GM23338 (cell line): ENCODE results near the gene RSPH1. TPM values are rescaled to one million over a fixed set of nuclear protein-coding genes. Genes with fewer than 3 reads are reported as not detected.
A peak's percentile ranks its signal among the peaks of the same experiment; 100 is the strongest.

Experiments used
- ATAC-seq: fragments of 200-7000 bp; cut with Tn5 transposase; 3 replicates; pipeline ENCODE4 v1.9.1; 2020
- DNase-seq: peaks from one replicate; pipeline ENCODE4 v3.0.0-alpha.2; 2015; ENCODE audit warnings: low spot score
- H2AFZ ChIP-seq: fragments of 200-600 bp; sonication (generic); 2 replicates; pipeline ENCODE4 v1.8.0; 2016; ENCODE audit warnings: antibody characterized with exemption, mild to moderate bottlenecking, moderate library complexity
- H3F3A ChIP-seq: fragments of 200-600 bp; sonication (generic); replicated peaks from 2 replicates; pipeline ENCODE4 v1.8.0; 2017; ENCODE audit warnings: antibody characterized with exemption, mixed run types, low read depth
- H3K27ac ChIP-seq: fragments of 200-600 bp; sonication (generic); 2 replicates; pipeline ENCODE4 v1.6.1; 2016; ENCODE audit warnings: low read depth
- H3K27me3 ChIP-seq: fragments of 200-600 bp; sonication (generic); 2 replicates; pipeline ENCODE4 v1.8.0; 2016; ENCODE audit warnings: mild to moderate bottlenecking, mixed run types, moderate library complexity; ENCODE audit not compliant: insufficient read depth
- H3K36me3 ChIP-seq: fragments of 200-600 bp; sonication (generic); 2 replicates; pipeline ENCODE4 v1.8.0; 2016; ENCODE audit warnings: mild to moderate bottlenecking; ENCODE audit not compliant: insufficient read depth
- H3K4me1 ChIP-seq: fragments of 200-600 bp; sonication (generic); 2 replicates; pipeline ENCODE4 v1.8.0; 2016; ENCODE audit warnings: mild to moderate bottlenecking, moderate library complexity; ENCODE audit not compliant: insufficient read depth
- H3K4me2 ChIP-seq: fragments of 200-600 bp; sonication (generic); 2 replicates; pipeline ENCODE4 v1.7.1; 2017; ENCODE audit warnings: mixed run types
- H3K4me3 ChIP-seq: fragments of 200-600 bp; sonication (generic); 2 replicates; pipeline ENCODE4 v1.6.1; 2016; ENCODE audit warnings: mixed run types
- H3K79me2 ChIP-seq: fragments of 200-600 bp; sonication (generic); replicated peaks from 2 replicates; pipeline ENCODE4 v1.8.0; 2017; ENCODE audit warnings: mild to moderate bottlenecking; ENCODE audit not compliant: insufficient read depth
- H3K9me2 ChIP-seq: fragments of 200-600 bp; sonication (generic); 2 replicates; pipeline ENCODE4 v1.8.0; 2017; ENCODE audit not compliant: insufficient read depth
- H4K20me1 ChIP-seq: fragments of 200-600 bp; sonication (generic); replicated peaks from 2 replicates; pipeline ENCODE4 v1.8.0; 2017; ENCODE audit warnings: mild to moderate bottlenecking; ENCODE audit not compliant: insufficient read depth
- H3K27ac Mint-ChIP-seq: 2 replicates; pipeline ENCODE4 v1.8.0; 2020; ENCODE audit warnings: inconsistent platforms, mild to moderate bottlenecking, moderate library complexity, mixed read lengths
- H3K27me3 Mint-ChIP-seq: 3 replicates; pipeline ENCODE4 v1.8.0; 2022; ENCODE audit warnings: low read depth, mild to moderate bottlenecking, moderate library complexity, mixed read lengths, inconsistent platforms; ENCODE audit not compliant: insufficient read depth, poor library complexity
- H3K36me3 Mint-ChIP-seq: 3 replicates; pipeline ENCODE4 v1.8.0; 2021; ENCODE audit warnings: low read depth, mild to moderate bottlenecking, inconsistent platforms, moderate library complexity, mixed read lengths
- H3K4me1 Mint-ChIP-seq: 3 replicates; pipeline ENCODE4 v1.8.0; 2020; ENCODE audit warnings: mild to moderate bottlenecking, inconsistent platforms, mixed read lengths
- H3K4me3 Mint-ChIP-seq: 3 replicates; pipeline ENCODE4 v1.8.0; 2021; ENCODE audit warnings: moderate library complexity, mild to moderate bottlenecking, inconsistent platforms, mixed read lengths
- H3K9me3 Mint-ChIP-seq: 3 replicates; pipeline ENCODE4 v1.8.0; 2020; ENCODE audit warnings: moderate library complexity, mild to moderate bottlenecking, inconsistent platforms, mixed read lengths
- CREB1 ChIP-seq: fragments of 250-450 bp; sonication (Bioruptor Pico); IDR thresholded peaks from 2 replicates; pipeline ENCODE4 v1.5.0; 2020; ENCODE audit warnings: low read depth, mild to moderate bottlenecking, moderate library complexity
- EZH2phosphoT487 ChIP-seq: fragments of 200-600 bp; sonication (generic); IDR thresholded peaks from one replicate; pipeline ENCODE4 v1.8.1; 2018; ENCODE audit warnings: antibody characterized with exemption; ENCODE audit not compliant: unreplicated experiment
- NANOG ChIP-seq: IDR thresholded peaks from 2 replicates; pipeline ENCODE4 v1.6.1; 2016; ENCODE audit warnings: antibody characterized with exemption, borderline replicate concordance
- ZNF331 ChIP-seq: fragments of 250-450 bp; sonication (Bioruptor Pico); IDR thresholded peaks from 2 replicates; pipeline ENCODE4 v1.5.0; 2020; ENCODE audit warnings: low read depth, mild to moderate bottlenecking, moderate library complexity
- polyA plus RNA-seq: library from polyadenylated mRNA; unstranded; fragments of >200 nt; fragmentation: Nextera tagmentation; extraction: Ambion mirVana; gene quantifications from 2 replicates; pipeline ENCODE4 v1.2.1, GENCODE V29; 2016
- total RNA-seq: library from RNA; depleted of rRNA; stranded (reverse); fragments of >200 nt; shearing (Covaris generic); gene quantifications from 2 replicates; pipeline ENCODE4 v1.2.3, GENCODE V29; 2014
- TF ChIP-seq, protein P1 (sequence below): fragments of 250-450 bp; sonication (Bioruptor Pico); IDR thresholded peaks from 2 replicates; pipeline ENCODE4 v1.5.0; 2020; ENCODE audit warnings: mild to moderate bottlenecking, moderate library complexity

Gene RSPH1
- total and polyA plus RNA-seq, 2 experiments from 2014 or later, result 0.23 TPM; not detected in 1

DNA sequence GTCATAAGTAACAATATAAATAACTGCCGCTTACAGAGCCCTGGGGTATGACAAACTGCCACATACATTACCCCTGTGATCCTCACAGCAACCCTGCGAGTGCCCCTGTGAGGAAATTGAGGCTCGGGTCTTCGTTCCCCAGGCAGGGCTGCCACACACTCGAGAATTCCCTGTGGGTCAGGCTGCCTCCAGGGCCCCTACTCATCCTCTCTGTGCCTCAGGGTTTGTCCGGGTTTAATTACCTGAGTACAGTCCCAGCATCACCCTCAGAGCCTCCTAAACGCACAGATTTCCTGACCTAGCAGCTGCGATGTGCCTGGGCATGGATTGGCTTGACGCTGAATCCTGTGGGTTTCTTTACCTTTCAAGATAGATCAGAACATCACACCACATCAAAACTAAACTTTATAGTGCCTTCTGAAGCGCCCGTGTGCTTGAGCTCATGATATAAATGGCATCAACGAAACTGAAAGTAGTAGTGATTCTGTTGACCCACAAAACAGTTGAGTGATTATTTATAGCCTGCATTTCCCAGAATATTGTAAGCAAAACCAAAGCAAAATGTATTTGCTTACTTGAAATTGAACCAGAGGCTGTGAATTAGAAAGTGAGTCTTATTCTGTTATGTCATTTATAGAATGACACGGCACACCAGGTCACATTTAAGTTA is 31.6 kb upstream of the RSPH1 start:
- H2AFZ ChIP-seq, result no peak overlapping the region
- Mint-ChIP-seq H3K4me1 (peaks cover 56% of the 10 kb centered on the region), H3K27me3 (peaks cover 20% of the 10 kb centered on the region)

More for the DNA sequence above, 31.6 kb upstream of the RSPH1 start:
- no peaks in the 10 kb centered on the region for H3K9me2 ChIP-seq
- Mint-ChIP-seq H3K27ac (0 out of 2 replicates have a peak overlapping the region, but pooled peaks have one; percentile 40), H3K9me3 (no peaks in the 10 kb centered on the region), H3K36me3 (peaks cover 22% of the 10 kb centered on the region), H3K4me3 (no peak overlapping the region)
- H3K4me2 ChIP-seq, result no peak overlapping the region
- peaks cover 5% of the 10 kb centered on the region for H3F3A ChIP-seq
- H3K4me1 ChIP-seq, result peaks cover 25% of the 10 kb centered on the region
- H3K79me2 ChIP-seq, result peaks cover 25% of the 10 kb centered on the region
- no peaks in the 10 kb centered on the region for H3K27me3 ChIP-seq
- H3K27ac ChIP-seq, result no peak overlapping the region
- H4K20me1 ChIP-seq, result peaks cover 8% of the 10 kb centered on the region; the same call in 1 of the 2 replicates
- H3K4me3 ChIP-seq, result no peak overlapping the region
- H3K36me3 ChIP-seq, result peaks cover 6% of the 10 kb centered on the region; the same call in 1 of the 2 replicates
- TF ChIP-seq, protein P1, sequence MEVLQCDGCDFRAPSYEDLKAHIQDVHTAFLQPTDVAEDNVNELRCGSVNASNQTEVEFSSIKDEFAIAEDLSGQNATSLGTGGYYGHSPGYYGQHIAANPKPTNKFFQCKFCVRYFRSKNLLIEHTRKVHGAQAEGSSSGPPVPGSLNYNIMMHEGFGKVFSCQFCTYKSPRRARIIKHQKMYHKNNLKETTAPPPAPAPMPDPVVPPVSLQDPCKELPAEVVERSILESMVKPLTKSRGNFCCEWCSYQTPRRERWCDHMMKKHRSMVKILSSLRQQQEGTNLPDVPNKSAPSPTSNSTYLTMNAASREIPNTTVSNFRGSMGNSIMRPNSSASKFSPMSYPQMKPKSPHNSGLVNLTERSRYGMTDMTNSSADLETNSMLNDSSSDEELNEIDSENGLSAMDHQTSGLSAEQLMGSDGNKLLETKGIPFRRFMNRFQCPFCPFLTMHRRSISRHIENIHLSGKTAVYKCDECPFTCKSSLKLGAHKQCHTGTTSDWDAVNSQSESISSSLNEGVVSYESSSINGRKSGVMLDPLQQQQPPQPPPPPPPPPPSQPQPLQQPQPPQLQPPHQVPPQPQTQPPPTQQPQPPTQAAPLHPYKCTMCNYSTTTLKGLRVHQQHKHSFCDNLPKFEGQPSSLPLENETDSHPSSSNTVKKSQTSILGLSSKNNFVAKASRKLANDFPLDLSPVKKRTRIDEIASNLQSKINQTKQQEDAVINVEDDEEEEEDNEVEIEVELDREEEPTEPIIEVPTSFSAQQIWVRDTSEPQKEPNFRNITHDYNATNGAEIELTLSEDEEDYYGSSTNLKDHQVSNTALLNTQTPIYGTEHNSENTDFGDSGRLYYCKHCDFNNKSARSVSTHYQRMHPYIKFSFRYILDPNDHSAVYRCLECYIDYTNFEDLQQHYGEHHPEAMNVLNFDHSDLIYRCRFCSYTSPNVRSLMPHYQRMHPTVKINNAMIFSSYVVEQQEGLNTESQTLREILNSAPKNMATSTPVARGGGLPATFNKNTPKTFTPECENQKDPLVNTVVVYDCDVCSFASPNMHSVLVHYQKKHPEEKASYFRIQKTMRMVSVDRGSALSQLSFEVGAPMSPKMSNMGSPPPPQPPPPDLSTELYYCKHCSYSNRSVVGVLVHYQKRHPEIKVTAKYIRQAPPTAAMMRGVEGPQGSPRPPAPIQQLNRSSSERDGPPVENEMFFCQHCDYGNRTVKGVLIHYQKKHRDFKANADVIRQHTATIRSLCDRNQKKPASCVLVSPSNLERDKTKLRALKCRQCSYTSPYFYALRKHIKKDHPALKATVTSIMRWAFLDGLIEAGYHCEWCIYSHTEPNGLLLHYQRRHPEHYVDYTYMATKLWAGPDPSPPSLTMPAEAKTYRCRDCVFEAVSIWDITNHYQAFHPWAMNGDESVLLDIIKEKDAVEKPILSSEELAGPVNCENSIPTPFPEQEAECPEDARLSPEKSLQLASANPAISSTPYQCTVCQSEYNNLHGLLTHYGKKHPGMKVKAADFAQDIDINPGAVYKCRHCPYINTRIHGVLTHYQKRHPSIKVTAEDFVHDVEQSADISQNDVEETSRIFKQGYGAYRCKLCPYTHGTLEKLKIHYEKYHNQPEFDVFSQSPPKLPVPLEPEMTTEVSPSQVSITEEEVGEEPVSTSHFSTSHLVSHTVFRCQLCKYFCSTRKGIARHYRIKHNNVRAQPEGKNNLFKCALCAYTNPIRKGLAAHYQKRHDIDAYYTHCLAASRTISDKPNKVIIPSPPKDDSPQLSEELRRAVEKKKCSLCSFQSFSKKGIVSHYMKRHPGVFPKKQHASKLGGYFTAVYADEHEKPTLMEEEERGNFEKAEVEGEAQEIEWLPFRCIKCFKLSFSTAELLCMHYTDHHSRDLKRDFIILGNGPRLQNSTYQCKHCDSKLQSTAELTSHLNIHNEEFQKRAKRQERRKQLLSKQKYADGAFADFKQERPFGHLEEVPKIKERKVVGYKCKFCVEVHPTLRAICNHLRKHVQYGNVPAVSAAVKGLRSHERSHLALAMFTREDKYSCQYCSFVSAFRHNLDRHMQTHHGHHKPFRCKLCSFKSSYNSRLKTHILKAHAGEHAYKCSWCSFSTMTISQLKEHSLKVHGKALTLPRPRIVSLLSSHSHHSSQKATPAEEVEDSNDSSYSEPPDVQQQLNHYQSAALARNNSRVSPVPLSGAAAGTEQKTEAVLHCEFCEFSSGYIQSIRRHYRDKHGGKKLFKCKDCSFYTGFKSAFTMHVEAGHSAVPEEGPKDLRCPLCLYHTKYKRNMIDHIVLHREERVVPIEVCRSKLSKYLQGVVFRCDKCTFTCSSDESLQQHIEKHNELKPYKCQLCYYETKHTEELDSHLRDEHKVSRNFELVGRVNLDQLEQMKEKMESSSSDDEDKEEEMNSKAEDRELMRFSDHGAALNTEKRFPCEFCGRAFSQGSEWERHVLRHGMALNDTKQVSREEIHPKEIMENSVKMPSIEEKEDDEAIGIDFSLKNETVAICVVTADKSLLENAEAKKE (CRISPR knock-in tag), result no peak
- TF ChIP-seq ZNF331 (CRISPR knock-in tag) (no peak), NANOG (no peak), EZH2phosphoT487 (no peak), CREB1 (CRISPR knock-in tag) (no peak)
- ATAC-seq (no peak), DNase-seq (no peak)
